RKO (cell line): ENCODE results near the gene SEMA5A.

ENCODE experiments used
- DNase-seq: peaks from one replicate; pipeline ENCODE4 v3.0.0-alpha.2; 2016; ENCODE audit warnings: low spot score

Gene SEMA5A

GRCh38 chr5:8993031-8993430 lies 552.8 kb downstream of the SEMA5A start:
- DNase-seq, result peak; percentile 48
